HepG2 (cell line): ENCODE results near the gene TBX15. TPM values are rescaled to one million over a fixed set of nuclear protein-coding genes. Genes with fewer than 3 reads are reported as not detected.
A peak's percentile ranks its signal among the peaks of the same experiment; 100 is the strongest.

Experiments
- ADNP ChIP-seq: sonication (generic); formaldehyde crosslinking; IDR thresholded peaks from 2 replicates; pipeline ENCODE4 v1.4.0; 2020; ENCODE audit warnings: missing genetic modification reagents
- ARID5B ChIP-seq: IDR thresholded peaks from 2 replicates; pipeline ENCODE4 v1.4.0; 2020; ENCODE audit warnings: mild to moderate bottlenecking, missing genetic modification reagents
- CEBPB ChIP-seq: IDR thresholded peaks from 2 replicates; pipeline ENCODE4 v1.6.1; 2011; ENCODE audit warnings: low read depth, low read length, improper control_type of control experiment, borderline replicate concordance
- CREB3 ChIP-seq: sonication (generic); formaldehyde crosslinking; IDR thresholded peaks from 2 replicates; pipeline ENCODE4 v1.5.0; 2020; ENCODE audit warnings: missing genetic modification reagents
- ELF1 ChIP-seq: sonication (generic); formaldehyde crosslinking; IDR thresholded peaks from 2 replicates; pipeline ENCODE4 v1.4.0; 2020; ENCODE audit warnings: missing genetic modification reagents
- HDAC6 ChIP-seq: fragments of 200-600 bp; sonication (generic); IDR thresholded peaks from 2 replicates; pipeline ENCODE4 v1.7.0; 2017; ENCODE audit warnings: mild to moderate bottlenecking, antibody characterized with exemption, low read length, low read depth
- KMT2B ChIP-seq: IDR thresholded peaks from 2 replicates; pipeline ENCODE4 v1.6.1; 2016; ENCODE audit warnings: missing genetic modification reagents, missing compliant biosample characterization
- MYPOP ChIP-seq: sonication (generic); formaldehyde crosslinking; IDR thresholded peaks from 2 replicates; pipeline ENCODE4 v1.8.1; 2023; ENCODE audit warnings: mild to moderate bottlenecking, moderate library complexity, missing genetic modification reagents
- SP1 ChIP-seq, 2 experiments: fragments of 450-650 bp in 1 of 2; sonication (generic) in 1 of 2; formaldehyde crosslinking in 1 of 2; IDR thresholded peaks; 2 replicates each; pipeline versions ENCODE4 v1.4.0 to v1.6.1; 2016 to 2020; ENCODE audit warnings: missing genetic modification reagents in 1 of 2
- ZBTB20 ChIP-seq: sonication (generic); formaldehyde crosslinking; IDR thresholded peaks from 2 replicates; pipeline ENCODE4 v1.8.1; 2023; ENCODE audit warnings: missing genetic modification reagents, low read depth, mild to moderate bottlenecking, borderline replicate concordance
- ZBTB3 ChIP-seq: sonication (generic); formaldehyde crosslinking; IDR thresholded peaks from 2 replicates; pipeline ENCODE4 v1.4.0; 2020; ENCODE audit warnings: low read depth, mild to moderate bottlenecking, moderate library complexity, missing genetic modification reagents, borderline replicate concordance
- ZBTB43 ChIP-seq: sonication (generic); formaldehyde crosslinking; conservative IDR thresholded peaks from 2 replicates; pipeline ENCODE4 v1.4.0; 2020; ENCODE audit warnings: missing genetic modification reagents
- ZFP36L1 ChIP-seq: sonication (generic); formaldehyde crosslinking; IDR thresholded peaks from 2 replicates; pipeline ENCODE4 v1.8.0; 2022; ENCODE audit warnings: mild to moderate bottlenecking, missing genetic modification reagents, moderate library complexity
- ZNF264 ChIP-seq: sonication (generic); formaldehyde crosslinking; IDR thresholded peaks from 2 replicates; pipeline ENCODE4 v1.4.0; 2020; ENCODE audit warnings: missing genetic modification reagents
- ZNF549 ChIP-seq: sonication (generic); formaldehyde crosslinking; IDR thresholded peaks from 2 replicates; pipeline ENCODE4 v1.5.0; 2020; ENCODE audit warnings: missing genetic modification reagents
- ZNF687 ChIP-seq: sonication (generic); formaldehyde crosslinking; IDR thresholded peaks from 2 replicates; pipeline ENCODE4 v1.5.1; 2020; ENCODE audit warnings: mild to moderate bottlenecking, missing genetic modification reagents, moderate library complexity
- polyA plus RNA-seq, 8 experiments: library from polyadenylated mRNA; depleted of rRNA in 3 of 8; stranded (reverse) in 7 of 8; unstranded in 1 of 8; fragments of >200 nt; fragmentation: Illumina TruSeq in 4 of 8; extraction: Trizol in 4 of 8; gene quantifications; 2 replicates each; pipeline versions ENCODE4 v1.2.1 to v1.2.3, GENCODE V29; 2011 to 2016; ENCODE audit warnings: low read depth in 4 of 8, missing spikeins in 1 of 8, mixed read lengths in 1 of 8; ENCODE audit not compliant: insufficient read depth in 1 of 8
- total RNA-seq, 5 experiments: library from RNA; depleted of rRNA; stranded (reverse); fragments of >200 nt; fragmentation: Illumina TruSeq; extraction: Trizol; gene quantifications; 2 replicates each; pipeline ENCODE4 v1.2.3, GENCODE V29; 2016; ENCODE audit warnings: low read depth in 1 of 5

Gene TBX15
- total and polyA plus RNA-seq, 2 of the 13 experiments (the other 11 are each of a cell fraction or from before 2014, with no cell fraction given) = 0.42 to 1.9 TPM

GRCh38 chr1:118960567-118961136 lies 27.5 kb downstream of the TBX15 start (continued):
- TF ChIP-seq MYPOP = no peak; the same call in none of the 2 replicates
- TF ChIP-seq ZNF264 = peak; percentile 91
- peak; percentile 98 for TF ChIP-seq CEBPB
- TF ChIP-seq ZBTB43 (CRISPR knock-in tag) = peak; percentile 70; the same call in 1 of the 2 replicates
- peak; percentile 99 for TF ChIP-seq ARID5B
- TF ChIP-seq SP1 (IDR thresholded peaks at IDR 0.05) = no peak
- peak; percentile 45; the same call in 1 of the 2 replicates for TF ChIP-seq SP1 (CRISPR knock-in tag; IDR thresholded peaks at IDR 0.05)
- TF ChIP-seq ZNF687 (CRISPR knock-in tag) = peak; percentile 82
- TF ChIP-seq ELF1 (CRISPR knock-in tag) = peak; percentile 65
- TF ChIP-seq KMT2B = 0 out of 2 replicates have a peak, but pooled peaks have one; percentile 37
- TF ChIP-seq CREB3 (CRISPR knock-in tag) = no peak
- no peak; the same call in 1 of the 2 replicates for TF ChIP-seq ZBTB3 (CRISPR knock-in tag)
- TF ChIP-seq ZNF549 (CRISPR knock-in tag) = no peak
- no peak for TF ChIP-seq ADNP (CRISPR knock-in tag)
- TF ChIP-seq ZBTB20 (CRISPR knock-in tag) = peak; percentile 77; the same call in 1 of the 2 replicates
- no peak for TF ChIP-seq HDAC6
- peak; percentile 87 for TF ChIP-seq ZFP36L1 (CRISPR knock-in tag)
